Left renal cortex interstitium (tissue), 4 donors: ENCODE data around the gene SLF1. TPM values are rescaled to one million over a fixed set of nuclear protein-coding genes. Genes with fewer than 3 reads are reported as not detected.
A peak's percentile ranks its signal among the peaks of the same experiment; 100 is the strongest.
"Not testable (repeated sequence)": the region's sequence is repeated elsewhere in the genome, so short reads cannot be mapped to it uniquely, and the experiment has no call there.

Experiments
- DNase-seq, 4 donors: peaks; one replicate each; pipeline ENCODE4 v3.0.0-alpha.2; 2013; ENCODE audit warnings: low read depth in 4 of 4, low spot score in 2 of 4, missing footprints in 1 of 4
- polyA plus RNA-seq, 4 donors: library from polyadenylated mRNA; unstranded; fragments of 120-200 nt; gene quantifications; one replicate each; pipeline ENCODE4 v1.2.1, GENCODE V29; 2013; ENCODE audit not compliant: insufficient read length in 4 of 4

Gene SLF1
- 10 to 100 TPM; 11.6 to 16.1 (median 15.5) TPM for polyA plus RNA-seq

DNA sequence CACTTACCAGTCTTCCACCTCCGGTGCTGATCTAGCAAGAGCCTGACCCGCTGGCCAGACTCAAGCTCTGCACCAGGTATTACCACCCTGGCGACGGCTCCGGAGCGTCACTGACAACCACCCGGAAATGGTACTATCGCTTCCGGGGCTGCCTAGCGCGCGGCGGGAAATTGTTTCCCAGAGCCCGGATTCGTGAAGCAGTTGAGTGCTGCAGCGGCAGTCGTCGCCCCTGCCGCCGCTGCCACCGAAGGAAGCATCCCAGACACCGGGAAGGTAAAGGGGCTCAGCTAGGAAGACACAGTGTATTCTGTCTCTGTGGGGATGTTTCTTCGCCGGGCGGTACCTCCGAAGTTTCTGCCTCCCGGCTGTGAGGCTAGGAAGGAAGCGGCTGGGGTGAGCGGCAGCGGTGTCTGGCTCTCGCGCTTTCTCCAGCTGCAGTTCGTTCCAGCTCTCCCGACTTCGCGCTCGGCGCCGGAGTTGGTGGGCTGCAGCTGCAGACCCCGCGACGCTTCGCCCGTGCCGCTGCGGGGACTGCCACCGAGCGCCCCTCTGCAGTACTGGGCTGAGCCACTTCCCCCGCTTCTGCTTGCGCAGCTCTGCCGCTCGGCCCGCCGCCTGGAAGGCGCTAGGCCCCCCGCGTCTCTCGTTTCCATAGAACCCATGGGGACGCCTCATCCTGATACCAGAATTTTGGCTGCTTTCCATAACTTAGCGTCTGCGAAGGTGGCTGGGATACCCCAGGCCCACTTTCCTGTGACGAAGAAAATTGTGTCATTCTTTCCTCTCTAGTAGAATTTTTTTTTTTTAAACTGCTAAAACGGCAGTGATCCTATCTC is at the start of gene SLF1, which contains the start of gene KIAA0825:
Gene SLF1, plus strand, starts transcription at position 177 of the 836 bp plus-strand sequence. CDS start 10,142 bp downstream, outside the sequence.
Gene KIAA0825, minus strand, starts transcription at position 112 of the 836 bp plus-strand sequence. CDS start 81,478 bp downstream, outside the sequence.
- DNase-seq, result peak; percentile 78 to 86 (median 85)

DNA sequence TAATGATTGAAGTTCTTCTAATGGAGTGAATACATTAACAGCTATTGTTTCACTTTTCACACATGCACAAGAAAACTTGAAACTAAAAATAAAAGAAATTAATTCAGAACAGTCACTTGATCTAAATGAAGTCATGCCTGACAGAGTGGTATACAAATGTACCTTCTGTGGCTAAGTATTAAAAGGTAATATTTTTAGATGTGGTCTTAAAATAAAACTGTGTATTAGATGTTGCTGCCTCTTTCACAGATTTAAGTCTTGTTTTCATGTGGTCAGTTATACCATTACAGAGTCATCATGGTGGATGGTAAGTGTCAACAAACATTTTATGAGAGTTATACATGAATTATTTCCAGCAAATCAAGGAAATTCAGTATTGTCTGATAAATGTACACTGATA is 47.1 kb upstream of the SLF1 start:
- DNase-seq, result no peak

GRCh38 chr5:94573349-94573748 is 45.1 kb upstream of the SLF1 start:
- DNase-seq, result not testable (repeated sequence)

DNA sequence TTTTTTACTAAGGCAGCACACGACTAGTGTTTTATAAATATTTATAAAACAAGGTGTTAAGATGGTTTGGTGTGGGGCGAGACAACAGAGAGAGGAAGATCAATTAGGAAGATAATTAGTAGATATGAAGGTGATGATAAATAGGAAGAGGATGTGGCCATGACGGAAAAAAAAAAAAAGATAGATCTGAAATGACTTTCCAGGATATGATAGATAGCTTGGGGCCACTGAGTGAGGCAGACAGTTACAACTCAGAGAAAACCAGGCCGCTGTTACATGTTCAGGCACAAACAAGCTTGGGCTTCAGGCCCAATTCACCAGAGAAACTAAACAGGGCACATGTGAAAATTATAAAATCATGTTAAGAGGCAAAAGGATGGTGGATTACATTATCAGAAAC is 43.3 kb upstream of the SLF1 start:
- DNase-seq, result no peak

DNA sequence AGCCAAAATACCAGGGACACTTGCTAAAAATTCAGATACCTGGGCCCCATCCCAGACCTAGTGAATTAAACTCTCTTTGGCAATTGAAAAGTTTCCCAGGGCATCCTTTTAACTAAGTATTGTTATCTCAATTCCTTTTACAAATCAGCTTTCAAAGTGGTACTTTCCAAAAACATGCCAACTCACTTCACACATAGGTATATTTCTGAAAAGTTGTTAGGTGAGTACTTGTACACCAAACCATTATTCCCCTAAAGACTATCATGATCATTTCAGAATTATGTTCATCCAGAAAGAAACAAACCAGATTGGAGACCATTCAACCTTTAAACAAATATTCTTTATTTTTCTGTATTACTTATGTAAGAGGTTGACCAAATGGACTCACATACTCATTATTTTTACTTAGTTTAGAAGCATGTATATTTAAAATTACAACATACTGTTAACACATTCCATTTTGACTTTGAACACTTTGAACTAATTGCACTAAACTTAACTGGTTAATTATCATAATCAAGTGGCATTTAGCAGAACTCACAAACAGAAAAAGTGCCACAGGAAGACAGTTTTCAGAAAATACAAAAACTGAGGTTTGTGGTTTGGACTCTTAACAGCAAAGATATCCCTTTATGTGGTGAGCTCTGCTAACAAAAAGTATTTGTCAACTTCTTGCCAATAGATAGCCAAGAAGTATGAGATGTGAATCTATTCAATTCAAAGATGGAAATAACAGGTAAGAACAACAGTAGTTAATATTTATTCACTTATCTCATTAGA is 40.8 kb upstream of the SLF1 start:
- DNase-seq, result no peak

- no peak for DNase-seq
These were observed 23.1 kb upstream of the SLF1 start for GRCh38 chr5:94595281-94595840.

- DNase-seq, result no peak
These were observed 4.9 kb upstream of the SLF1 start for GRCh38 chr5:94613583-94613982.

DNA sequence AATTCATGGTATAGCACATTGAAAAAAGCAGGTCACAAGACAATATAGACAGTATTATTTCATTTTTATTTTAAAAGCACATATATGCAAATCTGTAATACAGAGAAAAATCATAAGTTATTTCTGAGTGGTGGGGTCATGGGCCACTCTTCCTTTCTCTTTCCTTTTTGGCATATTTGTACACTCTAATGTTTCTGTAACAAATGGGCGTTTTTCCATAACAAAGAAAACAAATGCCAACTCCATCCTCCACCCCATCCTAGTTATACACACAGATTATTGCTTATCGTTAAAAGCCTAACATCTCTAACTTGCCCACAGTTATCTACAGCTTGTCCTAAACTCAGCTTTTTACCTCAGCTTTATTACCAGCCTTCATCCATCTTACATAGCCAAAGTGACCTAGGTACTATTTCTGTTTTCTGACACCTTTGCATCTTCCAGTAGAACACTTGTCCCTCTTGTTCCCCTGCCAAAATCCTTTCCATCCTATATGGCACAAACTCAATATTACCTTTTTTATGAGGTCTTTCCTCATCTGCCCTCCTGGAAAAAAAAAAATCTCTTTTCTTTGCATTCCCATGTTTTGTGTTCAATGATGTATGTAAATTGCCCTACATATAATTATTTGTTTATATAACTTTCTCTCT is 4.2 kb upstream of the SLF1 start:
- DNase-seq, result no peak

- no peak for DNase-seq
These were observed 2.6 kb upstream of the SLF1 start for GRCh38 chr5:94615862-94616261.

DNA sequence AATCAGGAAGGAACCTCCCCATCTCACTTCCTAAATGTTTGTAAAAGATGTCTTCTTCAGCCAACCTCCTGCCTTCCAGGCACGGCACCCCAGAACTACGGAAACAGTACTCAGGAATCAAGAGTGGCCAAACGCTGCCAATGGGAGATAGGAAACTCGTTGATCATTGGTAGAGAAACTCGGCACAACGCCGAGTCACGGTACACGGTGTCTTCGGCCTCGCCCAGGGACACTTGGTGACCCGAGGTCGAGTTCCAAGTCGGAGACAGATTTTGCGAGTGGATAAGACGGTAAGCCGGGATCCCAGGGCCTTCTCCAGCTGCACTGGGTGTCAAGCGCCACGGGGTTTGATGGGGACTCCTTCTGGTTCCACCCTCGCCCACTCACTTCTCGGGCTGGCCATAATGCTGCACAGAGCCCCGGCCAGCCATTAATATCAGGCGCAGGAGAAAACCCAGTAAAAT is 408 bp upstream of the SLF1 start:
- peak in 2 of 4 donors; percentile 40 to 52 for DNase-seq

GRCh38 chr5:94620256-94620655 is 1.8 kb downstream of the SLF1 start:
- DNase-seq, result no peak

- DNase-seq, result no peak
These were observed 3.3 kb downstream of the SLF1 start for GRCh38 chr5:94621763-94622162.

DNA sequence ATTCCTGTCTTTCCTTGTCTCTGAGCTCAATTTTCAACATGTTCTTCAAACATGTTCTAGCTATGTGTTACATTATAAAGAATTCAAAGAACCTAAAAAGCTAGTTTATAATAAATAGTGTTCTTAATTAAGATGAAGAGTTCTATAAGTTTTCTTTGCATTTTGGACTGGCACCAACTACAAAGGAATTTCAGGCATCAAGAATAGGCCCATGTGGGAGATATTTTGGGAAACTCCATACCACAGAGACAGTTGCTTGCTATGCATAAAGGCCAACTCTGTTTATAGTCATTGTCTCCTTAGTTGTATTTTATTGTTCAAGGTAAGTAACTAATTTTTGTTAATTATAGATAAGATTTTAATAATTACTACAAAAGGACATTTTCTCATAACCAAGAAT is 4.5 kb downstream of the SLF1 start:
- no peak for DNase-seq

DNA sequence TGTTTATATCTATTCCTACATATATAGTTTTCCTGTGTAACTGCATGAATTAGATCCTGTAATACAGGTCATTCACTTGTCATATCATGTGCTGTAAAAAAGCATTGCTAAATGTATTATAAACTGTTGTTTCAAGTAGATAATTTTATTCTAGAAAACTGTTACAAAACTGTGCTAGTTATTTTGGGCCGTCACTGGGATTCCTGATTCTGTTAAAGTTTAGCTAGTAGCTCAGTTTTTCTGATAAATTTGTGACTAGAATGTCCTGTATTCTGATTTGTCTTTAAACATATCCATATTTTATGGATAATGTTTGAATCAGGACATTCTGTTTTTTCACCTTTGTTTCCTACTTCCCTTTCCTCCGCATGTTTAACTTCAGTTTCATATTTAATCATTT is 5.4 kb downstream of the SLF1 start:
- no peak for DNase-seq

DNA sequence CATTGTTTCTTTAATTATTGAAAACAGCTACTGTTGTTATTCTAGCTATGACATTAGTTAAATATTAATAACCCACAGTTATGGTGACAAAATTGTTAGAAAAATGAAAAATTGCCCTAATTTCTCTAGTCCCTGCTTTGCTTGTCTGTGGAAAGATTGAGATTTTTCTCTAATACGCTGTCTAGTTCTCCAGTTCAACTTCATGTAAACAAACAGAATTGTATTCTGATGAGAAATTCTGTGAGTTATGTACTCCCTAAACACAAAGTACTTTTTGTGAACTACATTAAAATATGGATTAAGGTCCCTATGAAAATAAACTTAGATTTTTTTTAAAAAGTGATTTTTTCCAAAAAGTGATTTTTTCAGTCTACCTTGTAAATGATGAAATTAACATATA is 8.7 kb downstream of the SLF1 start:
- no peak for DNase-seq

DNA sequence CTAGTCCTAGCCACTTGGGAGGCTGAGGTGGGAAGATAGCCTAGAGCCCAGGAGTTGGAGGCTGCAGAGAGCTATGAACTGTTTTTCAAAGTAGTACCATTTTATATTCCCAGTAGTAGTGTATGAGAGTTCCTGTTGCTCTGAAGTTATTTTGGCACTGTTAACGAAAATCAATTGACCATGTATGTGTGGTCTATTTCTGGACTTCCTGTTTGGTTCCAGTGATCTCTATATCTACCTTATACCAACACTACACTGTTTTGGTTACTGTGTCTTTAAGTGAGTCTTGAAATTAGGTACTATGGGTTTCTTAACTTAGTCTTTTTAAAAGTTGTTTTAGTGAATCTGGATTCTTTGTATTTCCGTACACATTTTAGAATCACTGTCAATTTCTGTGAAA is 13.6 kb downstream of the SLF1 start:
- DNase-seq, result no peak

DNA sequence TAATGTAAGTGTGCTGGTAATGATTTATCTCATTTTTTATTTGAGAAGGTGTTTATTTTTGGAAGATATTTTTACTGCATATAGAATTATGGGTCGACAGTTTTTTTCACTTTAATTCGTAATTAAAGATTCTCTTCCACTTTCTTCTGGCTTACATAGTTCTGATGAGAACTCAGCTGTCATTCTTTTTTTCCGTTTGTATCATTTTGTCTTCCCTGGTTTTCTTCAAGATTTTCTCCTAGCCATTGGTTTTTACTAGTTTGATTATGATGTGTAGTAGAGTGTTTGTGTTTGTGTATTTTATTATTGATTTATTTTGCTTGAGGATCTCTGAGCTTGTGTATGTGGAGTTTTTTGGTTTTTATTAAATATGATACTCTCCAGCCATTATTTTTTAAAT is 21.7 kb downstream of the SLF1 start:
- DNase-seq, result no peak

DNA sequence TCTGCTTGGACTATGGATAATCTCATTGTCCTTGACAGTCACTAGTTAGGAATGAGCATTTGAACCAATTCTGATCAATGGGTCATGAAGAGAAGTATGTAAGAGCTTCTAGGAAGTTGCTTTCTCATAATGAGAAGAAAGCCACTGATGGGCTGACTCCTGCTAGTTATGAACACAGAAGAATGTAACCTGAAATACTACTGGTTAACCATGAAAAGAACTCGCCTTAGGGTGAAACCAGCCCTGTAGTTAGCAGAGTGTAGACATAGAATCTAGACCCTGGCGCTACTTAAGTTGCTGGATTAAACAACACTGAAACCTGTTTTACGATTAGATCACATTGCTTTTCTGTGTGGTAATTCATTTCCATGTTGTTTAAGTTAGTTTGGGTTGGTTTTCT is 26.6 kb downstream of the SLF1 start:
- DNase-seq, result no peak

- DNase-seq, result no peak
These were observed 28.3 kb downstream of the SLF1 start for GRCh38 chr5:94646758-94647157.

GRCh38 chr5:94649874-94650273 is 31.4 kb downstream of the SLF1 start:
- no peak for DNase-seq

GRCh38 chr5:94658272-94658671 is 39.8 kb downstream of the SLF1 start:
- DNase-seq, result no peak
